Measurements from ENCODE around the gene IQCF5.
"Not testable (repeated sequence)": the region's sequence is repeated elsewhere in the genome, so short reads cannot be mapped to it uniquely, and the experiment has no call there.

The IQCF5 gene

DNA sequence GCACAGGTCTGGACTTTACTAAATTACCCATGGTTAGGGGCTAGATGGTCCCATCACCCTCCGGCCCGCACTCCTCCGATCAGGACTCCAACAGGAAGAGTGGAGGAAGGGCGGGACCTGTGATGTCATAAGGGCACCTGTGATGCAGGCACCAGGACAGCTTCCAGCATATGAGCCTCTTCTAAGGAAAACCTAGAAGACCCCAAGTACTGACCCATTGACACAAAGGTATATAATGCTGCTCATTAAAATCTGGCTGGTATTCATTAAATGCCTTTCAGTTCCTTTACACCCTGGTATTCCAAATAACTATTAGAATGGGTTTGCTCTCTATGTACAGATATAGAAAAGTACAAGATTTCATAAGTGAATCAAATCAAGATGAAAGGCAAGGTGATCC lies at the start of gene IQCF5:
IQCF5 (minus strand) TSS at position 101 of the 400 bp plus-strand sequence; CDS start at position 31, 70 bp downstream.
- TF ChIP-seq, protein P1, sequence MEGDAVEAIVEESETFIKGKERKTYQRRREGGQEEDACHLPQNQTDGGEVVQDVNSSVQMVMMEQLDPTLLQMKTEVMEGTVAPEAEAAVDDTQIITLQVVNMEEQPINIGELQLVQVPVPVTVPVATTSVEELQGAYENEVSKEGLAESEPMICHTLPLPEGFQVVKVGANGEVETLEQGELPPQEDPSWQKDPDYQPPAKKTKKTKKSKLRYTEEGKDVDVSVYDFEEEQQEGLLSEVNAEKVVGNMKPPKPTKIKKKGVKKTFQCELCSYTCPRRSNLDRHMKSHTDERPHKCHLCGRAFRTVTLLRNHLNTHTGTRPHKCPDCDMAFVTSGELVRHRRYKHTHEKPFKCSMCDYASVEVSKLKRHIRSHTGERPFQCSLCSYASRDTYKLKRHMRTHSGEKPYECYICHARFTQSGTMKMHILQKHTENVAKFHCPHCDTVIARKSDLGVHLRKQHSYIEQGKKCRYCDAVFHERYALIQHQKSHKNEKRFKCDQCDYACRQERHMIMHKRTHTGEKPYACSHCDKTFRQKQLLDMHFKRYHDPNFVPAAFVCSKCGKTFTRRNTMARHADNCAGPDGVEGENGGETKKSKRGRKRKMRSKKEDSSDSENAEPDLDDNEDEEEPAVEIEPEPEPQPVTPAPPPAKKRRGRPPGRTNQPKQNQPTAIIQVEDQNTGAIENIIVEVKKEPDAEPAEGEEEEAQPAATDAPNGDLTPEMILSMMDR (IDR thresholded peaks at IDR 0.05; ENCODE audit: insufficient read depth, low read depth, low read length, missing control alignments) = no peak
- no peak within 1 kb of the TSS for H3K4me3 ChIP-seq (ENCODE audit: low read depth, low read length)
- no peak for DNase-seq (ENCODE audit: low read depth)

DNA sequence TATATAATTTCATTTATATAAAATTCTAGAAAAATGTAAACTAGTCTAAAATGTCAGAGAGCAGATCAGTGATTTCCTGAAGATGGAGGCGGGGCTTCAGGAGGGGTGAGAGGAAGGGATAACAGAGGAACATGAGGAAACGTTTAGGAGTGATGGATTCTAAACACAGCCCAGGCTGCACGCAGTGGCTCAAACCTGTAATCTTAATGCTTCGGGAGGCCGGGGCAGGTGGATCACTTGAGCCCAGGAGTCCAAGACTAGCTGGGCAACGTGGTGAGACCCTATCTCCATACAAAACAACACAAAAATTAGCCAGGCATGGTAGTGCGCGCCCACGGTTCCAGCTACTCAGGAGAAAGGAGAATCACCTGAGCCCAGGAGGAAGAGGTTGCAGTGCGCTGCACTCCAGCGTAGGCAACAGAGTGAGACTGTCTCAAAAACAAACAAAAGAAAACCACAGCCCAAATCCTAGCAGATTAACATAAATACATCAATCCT lies 45.7 kb upstream of the IQCF5 start:
- TF ChIP-seq, protein P1 (IDR thresholded peaks at IDR 0.05; ENCODE audit: insufficient read depth, low read depth, low read length, missing control alignments) = no peak
- DNase-seq (ENCODE audit: low read depth) = no peak
- no peak overlapping the region for H3K4me3 ChIP-seq (ENCODE audit: low read depth, low read length)

DNA sequence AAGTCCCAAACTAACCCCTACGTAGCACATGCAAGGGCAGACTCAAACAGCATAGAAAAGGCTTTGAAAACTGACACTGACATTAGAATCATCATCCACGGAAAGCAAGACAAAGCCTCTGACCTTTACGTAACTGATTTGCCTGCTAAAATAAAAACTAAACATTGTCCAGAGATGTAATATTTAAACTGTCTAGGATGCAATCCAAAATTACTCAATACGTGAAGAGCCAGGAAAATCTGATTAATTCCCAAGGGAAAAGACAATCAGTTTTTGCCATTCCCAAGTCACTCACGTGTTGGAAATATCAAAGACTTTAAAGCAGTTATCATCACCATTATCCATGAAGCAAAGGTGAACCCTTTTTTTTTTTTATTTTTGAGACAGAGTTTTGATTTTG lies 41.0 kb upstream of the IQCF5 start:
- DNase-seq (ENCODE audit: low read depth) = no peak
- TF ChIP-seq, protein P1 (IDR thresholded peaks at IDR 0.05; ENCODE audit: insufficient read depth, low read depth, low read length, missing control alignments) = no peak
- no peak overlapping the region for H3K4me3 ChIP-seq (ENCODE audit: low read depth, low read length)

DNA sequence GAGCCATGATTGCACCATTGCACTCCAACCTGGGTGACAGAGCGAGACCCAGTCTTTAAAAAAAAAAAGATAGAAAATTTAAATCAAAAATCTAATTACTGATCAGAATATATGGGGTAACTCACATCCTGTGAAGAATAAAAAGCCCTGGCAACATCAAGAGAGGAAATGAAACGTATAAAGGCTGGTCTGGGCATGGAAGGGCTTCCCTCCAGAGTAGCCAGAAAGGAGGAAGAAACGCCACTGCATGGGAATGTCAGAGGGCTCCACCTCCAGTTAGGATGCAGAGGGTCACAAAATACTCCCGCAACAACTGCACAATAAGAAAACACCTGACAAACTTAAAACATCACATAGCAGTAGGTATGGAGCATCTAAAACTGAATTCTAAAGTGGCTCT lies 32.6 kb upstream of the IQCF5 start:
- H3K4me3 ChIP-seq (ENCODE audit: low read depth, low read length) = no peak overlapping the region
- TF ChIP-seq, protein P1 (IDR thresholded peaks at IDR 0.05; ENCODE audit: insufficient read depth, low read depth, low read length, missing control alignments) = no peak
- DNase-seq (ENCODE audit: low read depth) = no peak

DNA sequence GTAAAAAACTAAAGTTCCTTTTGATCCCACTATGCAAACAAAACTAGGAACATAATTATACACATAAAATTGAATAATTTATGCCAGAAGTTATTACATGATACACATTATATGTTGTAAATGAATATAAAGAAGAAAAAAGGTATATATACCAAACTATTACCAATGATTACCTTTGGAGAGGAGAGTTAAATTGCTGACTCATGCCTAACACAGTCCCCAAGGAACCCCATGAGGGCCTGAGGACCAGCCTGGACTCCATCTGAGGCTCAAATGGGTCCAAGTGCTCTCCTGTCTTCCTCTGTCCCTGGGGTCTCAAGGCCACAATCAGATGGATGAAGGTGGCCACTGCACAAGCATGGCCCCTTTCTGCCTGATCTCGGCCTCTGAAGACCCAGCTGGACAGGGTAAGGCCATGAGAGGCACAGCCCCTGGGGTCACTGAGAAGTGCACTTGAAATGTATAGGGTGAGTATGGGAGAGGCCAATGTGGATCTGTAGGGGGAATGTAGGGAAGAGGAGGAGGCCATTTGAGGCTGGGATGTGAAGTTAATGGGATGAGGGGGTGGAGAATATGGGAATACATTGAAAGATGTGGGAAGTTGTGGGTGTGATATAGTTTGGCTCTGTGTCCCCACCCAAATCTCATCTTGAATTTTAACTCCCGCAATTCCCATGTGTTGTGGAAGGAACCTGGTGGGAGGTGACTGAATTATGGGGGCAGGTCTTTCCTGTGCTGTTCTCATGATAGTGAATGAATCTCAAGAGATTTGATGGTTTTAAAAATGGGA lies 28.8 kb upstream of the IQCF5 start:
- no peak overlapping the region for H3K4me3 ChIP-seq (ENCODE audit: low read depth, low read length)
- TF ChIP-seq, protein P1 (IDR thresholded peaks at IDR 0.05; ENCODE audit: insufficient read depth, low read depth, low read length, missing control alignments) = no peak
- no peak for DNase-seq (ENCODE audit: low read depth)

DNA sequence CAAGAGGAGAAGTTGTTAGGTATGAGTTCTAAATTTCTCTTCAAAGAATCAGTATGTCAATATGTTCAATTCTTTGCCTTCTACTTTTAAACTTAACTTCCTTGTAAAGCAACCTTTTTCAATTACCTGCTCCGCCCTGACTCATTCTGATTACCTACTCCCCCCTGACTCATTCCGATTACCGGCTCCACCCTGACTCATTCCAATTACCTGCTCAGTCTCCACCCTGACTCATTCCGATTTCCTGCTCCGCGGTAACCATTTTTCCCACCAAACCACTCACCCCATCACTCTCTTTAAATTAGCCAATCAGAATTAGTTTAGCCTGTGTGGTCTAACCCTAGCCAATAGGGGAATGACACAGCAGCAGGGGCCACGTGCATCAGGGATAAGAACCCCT lies 27.0 kb upstream of the IQCF5 start:
- peak; percentile 16 for DNase-seq (ENCODE audit: low read depth)
- not testable (repeated sequence) for H3K4me3 ChIP-seq (ENCODE audit: low read depth, low read length)

DNA sequence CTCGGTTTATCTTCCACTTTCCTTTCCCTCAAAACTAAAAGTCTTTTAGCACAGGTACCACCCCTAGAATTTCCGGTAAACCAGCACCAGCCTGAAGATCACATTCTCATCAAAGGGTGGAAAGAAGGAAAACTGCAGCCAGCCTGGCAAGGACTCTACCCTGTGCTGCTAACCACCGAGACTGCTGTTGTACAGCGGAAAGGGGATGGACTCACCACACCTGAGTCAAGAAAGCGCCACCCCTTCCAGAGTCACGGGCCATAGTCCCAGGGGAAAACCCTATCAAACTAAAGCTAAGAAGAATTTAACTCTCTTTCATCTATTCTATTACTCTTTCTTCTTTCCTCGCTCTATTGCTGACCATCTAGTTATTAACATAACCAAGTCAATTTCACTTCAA lies 24.6 kb upstream of the IQCF5 start:
- not testable (repeated sequence) for DNase-seq (ENCODE audit: low read depth)

DNA sequence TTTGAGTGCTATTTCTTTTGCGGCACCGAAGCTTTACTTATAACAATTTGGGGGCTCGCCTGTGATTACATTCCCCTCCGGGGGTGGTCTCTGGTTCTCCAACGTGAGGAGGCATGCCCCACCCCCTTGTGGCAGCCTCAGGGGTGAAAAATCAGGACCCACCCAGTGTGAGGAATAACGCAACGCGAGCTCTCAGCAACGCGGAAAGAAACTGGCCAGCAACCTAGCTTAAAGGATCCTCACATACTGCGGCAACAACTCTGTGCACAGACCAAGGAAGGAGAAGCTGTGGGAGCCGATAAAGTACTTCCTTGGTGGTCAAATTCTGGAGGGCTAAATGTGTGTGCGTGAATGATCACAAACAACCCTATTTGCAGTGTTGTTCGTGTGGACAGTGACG lies 22.0 kb upstream of the IQCF5 start:
- DNase-seq (ENCODE audit: low read depth) = no peak
- TF ChIP-seq, protein P1 (IDR thresholded peaks at IDR 0.05; ENCODE audit: insufficient read depth, low read depth, low read length, missing control alignments) = no peak
- H3K4me3 ChIP-seq (ENCODE audit: low read depth, low read length) = no peak overlapping the region

More for the DNA sequence above, 24.6 kb upstream of the IQCF5 start:
- H3K4me3 ChIP-seq (ENCODE audit: low read depth, low read length) = not testable (repeated sequence)

All from GM12865 (cell line).